Right lung (tissue), 5 donors: Measurements from ENCODE around the gene ATP5F1D. TPM values are rescaled to one million over a fixed set of nuclear protein-coding genes. Genes with fewer than 3 reads are reported as not detected.
A peak's percentile ranks its signal among the peaks of the same experiment; 100 is the strongest.

Source experiments
- DNase-seq, 2 donors: peaks; one replicate each; pipeline ENCODE4 v3.0.0-alpha.2; 2013
- polyA plus RNA-seq, 5 donors: library from polyadenylated mRNA; unstranded; fragments of 120-200 nt; gene quantifications; one replicate each; pipeline versions ENCODE4 v1.2.1 to v1.2.3, GENCODE V29; 2013; ENCODE audit warnings: inconsistent platforms in 1 of 5, low replicate concordance in 1 of 5; ENCODE audit not compliant: insufficient read length in 5 of 5, insufficient read depth in 1 of 5

The ATP5F1D gene
- polyA plus RNA-seq, 5 donors: 47.3 to 131 (median 76.0) TPM

DNA sequence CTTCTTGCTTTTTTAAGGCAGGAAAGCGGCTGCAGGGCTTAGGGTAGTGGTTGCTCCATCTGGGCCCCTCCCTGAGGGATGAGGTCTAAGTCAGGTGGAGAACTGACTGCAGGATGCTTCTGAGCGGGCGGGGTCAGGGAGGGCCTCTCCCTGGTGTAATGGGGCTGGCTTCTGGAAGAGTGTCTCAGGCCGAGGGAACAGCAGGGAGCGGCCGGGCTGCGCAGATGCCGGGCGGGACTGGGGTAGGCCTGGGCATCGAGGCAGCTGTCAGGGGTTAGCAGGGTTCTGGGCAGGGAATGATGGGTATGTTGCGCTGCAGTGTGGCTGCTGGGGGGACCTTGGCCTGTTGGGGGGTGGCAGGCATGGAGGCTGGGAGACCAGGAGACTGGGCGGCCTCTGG, 36.5 kb downstream of the ATP5F1D start:
- no peak for DNase-seq

DNA sequence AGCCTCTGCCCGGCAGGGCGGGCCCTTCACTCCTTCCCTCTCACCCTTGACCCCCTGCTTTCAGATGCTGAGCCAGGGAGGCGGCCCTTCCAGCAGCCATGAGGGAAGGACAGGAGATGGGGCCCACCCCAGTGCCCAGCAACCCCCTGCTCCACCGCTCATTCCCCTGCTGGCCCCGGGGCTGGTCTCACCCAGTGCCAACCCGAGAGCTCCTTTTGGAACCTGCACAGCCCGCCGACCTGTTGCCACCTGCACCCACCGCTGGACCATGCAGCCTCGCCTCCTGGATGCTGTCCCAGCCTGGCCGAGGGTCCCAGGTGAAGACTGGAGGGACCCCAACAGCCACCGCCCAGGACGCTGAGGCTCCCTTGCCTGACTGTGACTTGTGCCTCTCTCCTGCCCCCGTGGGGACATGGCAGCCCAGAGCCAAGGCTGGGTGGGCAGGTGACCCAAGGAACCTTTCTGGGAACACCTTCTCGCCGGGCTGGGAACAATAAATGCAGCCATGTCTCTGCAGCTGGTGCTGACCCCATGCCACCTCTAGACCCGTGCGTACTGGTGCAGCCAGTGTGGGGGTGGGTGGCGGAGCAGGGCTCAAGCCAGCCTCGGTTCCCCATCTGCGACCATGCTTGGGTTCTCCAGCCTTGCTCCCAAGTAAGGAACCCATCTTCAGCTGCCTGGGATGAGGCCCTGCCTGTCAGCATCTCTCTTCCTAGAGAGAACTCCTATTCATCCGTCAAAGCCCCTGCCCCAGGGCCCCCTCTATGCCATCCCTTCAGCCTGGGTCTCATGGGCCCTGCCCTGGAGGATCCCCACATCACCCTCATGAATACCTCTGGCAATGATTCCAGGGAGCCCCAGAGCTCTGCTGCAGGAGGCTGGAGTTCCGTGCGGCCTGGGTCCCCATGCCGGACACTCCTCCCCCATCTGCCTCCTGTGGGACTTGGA, 37.4 kb downstream of the ATP5F1D start:
- DNase-seq: no peak

- peak; percentile 78 to 85 for DNase-seq
These were observed 38.3 kb downstream of the ATP5F1D start for GRCh38 chr19:1279782-1280341.

GRCh38 chr19:1280636-1281568, 39.4 kb downstream of the ATP5F1D start:
- DNase-seq: no peak

- DNase-seq: no peak
These were observed 40.2 kb downstream of the ATP5F1D start for GRCh38 chr19:1281569-1282287.

DNA sequence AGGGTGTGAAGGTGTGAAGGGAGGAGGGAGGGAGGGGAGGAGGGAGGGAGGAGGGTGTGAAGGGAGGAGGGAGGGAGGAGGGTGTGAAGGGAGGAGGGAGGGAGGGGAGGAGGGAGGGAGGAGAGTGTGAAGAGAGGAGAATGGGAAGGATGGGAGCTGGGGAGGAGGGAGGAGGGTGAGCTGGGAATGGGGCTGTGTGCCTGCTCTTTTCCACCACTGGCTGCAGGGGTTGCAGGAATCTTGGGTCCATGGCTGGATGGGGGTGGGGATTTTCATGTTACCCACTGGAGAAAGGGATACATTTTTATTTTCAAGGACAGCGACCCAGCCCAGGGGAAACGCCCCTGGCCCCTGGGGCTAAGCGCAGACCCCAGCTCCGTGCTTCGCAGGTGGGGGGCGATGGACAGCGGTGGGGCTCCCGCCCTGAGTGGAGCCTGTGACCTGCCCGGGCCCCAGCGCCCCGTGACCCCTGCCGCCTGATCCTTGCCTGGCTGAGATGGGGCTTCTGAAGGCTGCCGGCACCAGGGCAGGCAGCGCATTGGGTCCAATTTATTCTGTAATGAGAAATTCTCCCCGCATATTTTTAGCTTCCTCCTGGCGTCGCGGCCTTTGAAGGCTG, 41.1 kb downstream of the ATP5F1D start:
- no peak for DNase-seq

DNA sequence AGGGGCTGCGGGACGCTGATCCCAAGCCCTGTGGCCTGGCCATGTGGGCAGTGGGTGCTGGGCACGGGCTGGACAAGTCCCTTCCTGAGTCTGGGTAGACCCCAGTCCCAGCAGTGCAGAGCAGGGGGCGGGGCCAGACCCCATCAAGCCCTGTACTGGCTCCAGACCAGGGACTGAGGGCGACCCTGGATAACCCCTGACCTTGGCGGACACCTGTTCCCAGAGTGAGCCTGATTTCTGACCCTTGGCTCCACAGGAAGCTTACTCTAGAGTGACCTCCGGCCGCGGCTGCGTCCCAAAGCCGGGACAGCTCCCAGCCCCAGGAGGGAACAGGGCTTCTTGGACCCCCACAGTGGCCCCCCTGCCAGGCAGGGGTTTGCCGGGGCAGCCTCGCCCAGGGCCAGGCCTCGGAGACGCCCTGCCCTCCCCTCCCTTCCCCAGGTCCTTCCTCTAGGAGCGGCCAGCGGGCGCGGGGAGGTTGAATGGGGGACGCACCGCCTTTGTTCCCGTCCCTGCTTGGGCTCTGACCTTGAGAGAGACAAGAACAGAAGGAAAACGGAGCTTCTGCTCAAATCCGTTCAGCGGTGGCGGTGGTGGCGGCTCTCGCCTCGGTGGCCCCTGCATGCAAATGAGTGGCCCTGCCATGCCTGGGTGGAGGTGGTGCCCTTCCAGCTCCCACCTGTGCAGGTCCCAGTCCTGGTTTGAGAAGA, 41.8 kb downstream of the ATP5F1D start:
- no peak for DNase-seq

GRCh38 chr19:1283917-1284292, 42.4 kb downstream of the ATP5F1D start:
- DNase-seq: no peak

DNA sequence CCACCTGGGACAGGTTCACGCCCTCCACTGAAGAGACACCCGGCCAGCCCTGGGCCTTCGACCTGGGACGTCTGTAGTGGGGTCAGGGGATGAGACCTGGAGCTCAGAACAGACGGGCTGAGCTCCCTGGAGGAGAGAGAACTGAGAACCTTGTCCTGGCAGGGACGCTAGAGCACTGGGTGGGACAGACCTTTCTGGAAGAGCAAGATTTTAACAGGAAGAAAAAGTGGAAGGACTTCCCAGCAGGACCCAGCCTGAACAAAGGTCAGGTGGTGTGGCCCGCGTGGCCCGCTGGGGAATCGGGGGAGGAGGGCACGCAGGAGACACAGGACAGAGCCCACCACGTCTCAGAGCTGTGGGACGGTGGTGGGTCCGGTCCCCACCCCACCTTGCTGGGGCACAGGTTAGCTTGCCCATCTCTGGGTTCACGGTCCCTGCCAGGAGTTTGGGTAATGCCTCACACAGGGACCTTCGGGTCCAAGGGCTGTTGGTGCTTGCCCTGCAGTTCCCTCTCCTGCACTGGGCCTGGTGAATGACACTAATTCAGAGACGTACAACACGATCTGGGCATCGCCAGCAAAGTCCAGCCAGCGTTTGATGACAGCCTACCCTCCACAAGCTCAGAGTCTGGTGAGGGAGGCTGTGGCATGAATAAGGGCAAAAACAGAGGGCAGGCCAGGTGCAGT, 42.9 kb downstream of the ATP5F1D start:
- DNase-seq: no peak

DNA sequence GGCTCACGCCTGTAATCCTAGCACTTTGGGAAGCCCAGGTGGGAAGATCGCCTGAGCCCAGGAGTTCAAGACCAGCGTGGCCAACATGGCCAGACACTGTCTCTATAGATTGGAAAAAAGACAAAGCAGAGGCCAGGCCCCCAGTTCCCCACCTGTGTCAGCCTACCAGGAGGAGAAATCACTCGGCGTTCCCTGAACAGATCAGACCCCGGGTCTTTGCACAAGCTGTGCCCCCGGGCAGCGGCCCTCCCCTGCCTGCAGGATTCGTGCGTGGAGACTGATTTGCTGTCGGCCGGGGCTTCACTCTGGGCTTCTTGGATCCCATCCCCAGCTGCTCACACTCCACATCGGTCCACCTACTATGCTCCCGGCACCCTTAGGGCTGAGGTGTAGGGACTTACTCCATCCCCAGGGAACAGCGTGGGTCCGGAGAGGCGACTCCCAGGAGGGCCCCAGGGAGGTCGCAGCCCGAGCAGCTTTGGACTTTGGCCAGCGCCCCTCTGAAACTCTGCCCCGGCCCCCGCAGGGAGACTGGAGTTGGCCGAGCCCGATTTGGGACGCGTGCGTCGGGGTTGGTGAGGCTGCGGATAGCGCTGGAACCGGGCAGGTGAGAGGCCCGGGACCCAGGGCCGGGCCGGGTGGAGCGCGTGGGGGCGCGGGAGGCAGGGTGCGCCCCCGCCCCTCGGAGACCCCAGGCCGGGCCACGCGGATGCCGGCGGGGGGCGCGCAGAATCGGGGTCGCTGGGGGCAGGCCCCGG, 43.6 kb downstream of the ATP5F1D start:
- no peak for DNase-seq

GRCh38 chr19:1285737-1286360, 44.3 kb downstream of the ATP5F1D start, which contains the start of gene EFNA2:
Gene EFNA2 (plus strand): TSS chr19:1285873. CDS start chr19:1286169, 296 bp downstream.
- DNase-seq: no peak

GRCh38 chr19:1286487-1287353, 45.2 kb downstream of the ATP5F1D start:
- no peak for DNase-seq

GRCh38 chr19:1287354-1288225, 46.0 kb downstream of the ATP5F1D start:
- DNase-seq: no peak

GRCh38 chr19:1288226-1288612, 46.7 kb downstream of the ATP5F1D start:
- no peak for DNase-seq

DNA sequence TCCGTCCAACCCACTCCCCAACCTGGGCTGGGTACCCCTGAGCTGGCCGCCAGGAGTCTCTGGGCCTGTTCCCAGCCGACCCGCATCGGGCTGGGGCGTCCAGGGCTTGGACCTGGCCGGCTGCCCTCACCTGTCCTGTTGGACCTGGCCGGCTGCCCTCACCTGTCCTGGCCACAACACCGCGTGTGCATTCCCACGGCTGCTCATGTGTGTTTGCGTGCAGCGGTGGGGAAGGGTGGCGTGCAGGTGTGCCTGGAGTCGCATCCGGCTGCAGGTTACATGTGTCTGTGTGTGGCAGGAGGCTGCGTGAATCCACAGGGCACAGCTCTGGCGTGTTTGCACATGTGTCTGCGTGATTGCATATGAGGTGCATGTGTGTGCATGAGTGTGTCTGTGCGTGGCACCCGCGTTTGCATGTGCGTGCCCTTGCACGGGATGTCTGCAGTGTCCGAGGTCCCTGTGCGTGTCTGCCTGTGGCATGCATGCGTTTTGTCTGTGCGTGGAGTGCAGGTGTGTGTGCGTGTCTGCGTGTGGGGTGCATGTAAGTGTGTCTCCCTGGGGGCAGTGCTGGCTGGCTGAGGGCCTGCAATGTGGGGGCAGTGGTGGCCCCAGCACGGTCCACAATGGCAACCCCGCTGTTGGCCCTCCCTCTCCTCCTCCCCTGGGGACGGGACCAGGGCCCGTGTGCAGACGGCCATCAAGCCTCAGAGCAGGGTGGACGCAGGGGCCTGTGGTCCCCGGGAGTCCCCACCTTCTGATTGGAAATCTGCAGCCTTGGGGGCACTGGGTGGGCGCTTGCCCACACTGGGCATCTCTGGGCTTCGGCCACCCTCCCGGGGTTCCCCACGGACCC, 47.5 kb downstream of the ATP5F1D start:
- DNase-seq: no peak
